HFFc6 (cell line): Measurements from ENCODE around the gene ZNF276. TPM values are rescaled to one million over a fixed set of nuclear protein-coding genes. Genes with fewer than 3 reads are reported as not detected.

Experiments used
- DNase-seq: peaks from one replicate; pipeline ENCODE4 v3.0.0-alpha.2; 2018
- H3K27ac Mint-ChIP-seq: 2 replicates; pipeline ENCODE4 v1.8.0; 2020; ENCODE audit warnings: mild to moderate bottlenecking, mixed read lengths
- H3K27me3 Mint-ChIP-seq: 2 replicates; pipeline ENCODE4 v1.8.0; 2021; ENCODE audit warnings: mild to moderate bottlenecking, moderate library complexity, mixed read lengths; ENCODE audit not compliant: insufficient read depth
- H3K36me3 Mint-ChIP-seq: 2 replicates; pipeline ENCODE4 v1.8.0; 2021; ENCODE audit warnings: low read depth, mixed read lengths
- H3K4me1 Mint-ChIP-seq: 2 replicates; pipeline ENCODE4 v1.8.0; 2020; ENCODE audit warnings: low read depth, mixed read lengths
- H3K4me3 Mint-ChIP-seq: 2 replicates; pipeline ENCODE4 v1.8.0; 2020; ENCODE audit warnings: mild to moderate bottlenecking, moderate library complexity, mixed read lengths
- H3K9me3 Mint-ChIP-seq: 2 replicates; pipeline ENCODE4 v1.8.0; 2020; ENCODE audit warnings: mild to moderate bottlenecking, mixed read lengths
- total RNA-seq, 6 experiments: library from RNA; stranded (reverse); fragmentation: NEBNext Ultra II Directional; extraction: Animal tissue kit (Norgen Biotek cat#: 25700); gene quantifications; 2 replicates in 1 of 6; 3 replicates in 5 of 6; pipeline ENCODE4 v1.2.3, GENCODE V29; 2021
- TF ChIP-seq, protein P1 (sequence below): fragments of 200-600 bp; sonication (generic); IDR thresholded peaks from 2 replicates; pipeline ENCODE4 v1.5.0; 2021; ENCODE audit warnings: antibody characterized with exemption, mild to moderate bottlenecking

The ZNF276 gene
- total RNA-seq, 6 experiments from 2014 or later, result 7.8 to 16.7 (median 9.7) TPM

DNA sequence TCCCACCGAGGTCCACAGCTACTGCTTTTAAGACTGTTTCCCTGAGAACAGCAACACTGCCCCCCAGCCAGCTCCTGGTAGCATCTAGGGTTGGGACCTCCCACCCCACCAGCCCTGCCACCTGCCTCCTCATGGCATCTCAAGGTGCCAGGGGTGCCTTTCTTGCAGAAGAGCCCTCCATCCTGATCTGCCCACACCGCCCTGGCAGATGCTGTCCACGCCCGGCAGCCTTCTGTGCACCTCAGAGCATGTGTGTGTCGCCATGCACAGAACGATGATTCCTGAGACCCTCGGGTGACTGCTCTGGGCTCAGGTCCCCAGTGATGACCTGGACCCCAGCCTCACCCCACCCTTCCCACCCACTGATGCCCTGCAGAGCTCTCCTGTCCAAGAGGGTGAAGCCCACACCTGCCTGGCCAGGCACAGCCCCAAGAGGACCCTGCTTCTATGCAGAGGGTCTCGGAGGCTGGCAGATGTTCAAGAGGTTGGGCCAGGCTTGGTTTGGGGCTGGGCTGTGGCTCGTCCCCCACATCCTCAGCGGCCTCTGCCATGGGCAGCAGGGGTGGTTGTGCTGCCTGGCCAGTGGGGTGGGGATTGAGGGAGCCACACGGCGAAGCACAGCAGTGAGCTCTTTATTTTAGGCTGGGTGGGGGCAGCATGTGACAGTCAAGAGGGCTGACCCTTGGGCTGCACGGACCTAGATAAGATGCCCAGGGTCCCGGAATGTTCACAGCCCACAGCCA, 14.6 kb upstream of the ZNF276 start:
- Mint-ChIP-seq H3K9me3 (no peaks in the 10 kb centered on the region), H3K4me1 (no peaks in the 10 kb centered on the region), H3K4me3 (no peak overlapping the region), H3K27ac (no peak overlapping the region), H3K27me3 (peaks cover 4% of the 10 kb centered on the region; the same call in 1 of the 2 replicates), H3K36me3 (no peaks in the 10 kb centered on the region)
- DNase-seq, result no peak
- TF ChIP-seq, protein P1, sequence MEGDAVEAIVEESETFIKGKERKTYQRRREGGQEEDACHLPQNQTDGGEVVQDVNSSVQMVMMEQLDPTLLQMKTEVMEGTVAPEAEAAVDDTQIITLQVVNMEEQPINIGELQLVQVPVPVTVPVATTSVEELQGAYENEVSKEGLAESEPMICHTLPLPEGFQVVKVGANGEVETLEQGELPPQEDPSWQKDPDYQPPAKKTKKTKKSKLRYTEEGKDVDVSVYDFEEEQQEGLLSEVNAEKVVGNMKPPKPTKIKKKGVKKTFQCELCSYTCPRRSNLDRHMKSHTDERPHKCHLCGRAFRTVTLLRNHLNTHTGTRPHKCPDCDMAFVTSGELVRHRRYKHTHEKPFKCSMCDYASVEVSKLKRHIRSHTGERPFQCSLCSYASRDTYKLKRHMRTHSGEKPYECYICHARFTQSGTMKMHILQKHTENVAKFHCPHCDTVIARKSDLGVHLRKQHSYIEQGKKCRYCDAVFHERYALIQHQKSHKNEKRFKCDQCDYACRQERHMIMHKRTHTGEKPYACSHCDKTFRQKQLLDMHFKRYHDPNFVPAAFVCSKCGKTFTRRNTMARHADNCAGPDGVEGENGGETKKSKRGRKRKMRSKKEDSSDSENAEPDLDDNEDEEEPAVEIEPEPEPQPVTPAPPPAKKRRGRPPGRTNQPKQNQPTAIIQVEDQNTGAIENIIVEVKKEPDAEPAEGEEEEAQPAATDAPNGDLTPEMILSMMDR, result no peak

DNA sequence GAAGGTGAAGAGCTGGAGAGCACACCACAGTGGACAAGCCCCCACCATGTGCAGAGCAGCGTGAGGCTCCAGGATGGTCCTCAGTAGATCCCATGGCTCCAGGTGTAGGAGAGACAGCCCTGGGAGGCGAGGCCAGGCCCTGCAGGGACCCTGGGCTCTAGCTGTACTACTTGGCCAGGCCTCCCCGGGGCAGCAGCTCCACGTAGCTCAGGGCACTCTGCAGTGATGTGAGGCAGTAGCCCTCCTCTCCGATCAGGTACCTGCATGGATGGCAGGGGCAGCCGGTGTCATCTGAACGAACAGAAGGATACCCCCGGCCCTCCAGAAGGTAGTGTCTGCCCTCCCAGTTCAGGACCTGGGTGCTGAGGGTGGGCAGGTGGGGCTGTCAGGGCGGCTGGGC, 13.6 kb upstream of the ZNF276 start:
- Mint-ChIP-seq H3K27ac (no peak overlapping the region), H3K4me1 (no peaks in the 10 kb centered on the region), H3K4me3 (no peak overlapping the region), H3K9me3 (no peaks in the 10 kb centered on the region), H3K27me3 (peaks cover 4% of the 10 kb centered on the region; the same call in 1 of the 2 replicates), H3K36me3 (no peaks in the 10 kb centered on the region)
- TF ChIP-seq, protein P1, result no peak
- DNase-seq, result no peak

- H3K9me3 Mint-ChIP-seq, result no peaks in the 10 kb centered on the region
- H3K27me3 Mint-ChIP-seq, result peaks cover 4% of the 10 kb centered on the region; the same call in 1 of the 2 replicates
- TF ChIP-seq, protein P1, result no peak
- H3K36me3 Mint-ChIP-seq, result no peaks in the 10 kb centered on the region
- no peak for DNase-seq
- no peak overlapping the region for H3K27ac Mint-ChIP-seq
- no peaks in the 10 kb centered on the region for H3K4me1 Mint-ChIP-seq
- no peak overlapping the region for H3K4me3 Mint-ChIP-seq
Measured at GRCh38 chr16:89708481-89708931, 12.8 kb upstream of the ZNF276 start.

- Mint-ChIP-seq H3K27ac (no peak overlapping the region), H3K36me3 (no peaks in the 10 kb centered on the region), H3K4me1 (no peaks in the 10 kb centered on the region), H3K4me3 (no peak overlapping the region), H3K27me3 (peaks cover 2% of the 10 kb centered on the region; the same call in 1 of the 2 replicates), H3K9me3 (no peaks in the 10 kb centered on the region)
- TF ChIP-seq, protein P1, result no peak
- no peak for DNase-seq
Measured at GRCh38 chr16:89709166-89709565, 12.2 kb upstream of the ZNF276 start.

DNA sequence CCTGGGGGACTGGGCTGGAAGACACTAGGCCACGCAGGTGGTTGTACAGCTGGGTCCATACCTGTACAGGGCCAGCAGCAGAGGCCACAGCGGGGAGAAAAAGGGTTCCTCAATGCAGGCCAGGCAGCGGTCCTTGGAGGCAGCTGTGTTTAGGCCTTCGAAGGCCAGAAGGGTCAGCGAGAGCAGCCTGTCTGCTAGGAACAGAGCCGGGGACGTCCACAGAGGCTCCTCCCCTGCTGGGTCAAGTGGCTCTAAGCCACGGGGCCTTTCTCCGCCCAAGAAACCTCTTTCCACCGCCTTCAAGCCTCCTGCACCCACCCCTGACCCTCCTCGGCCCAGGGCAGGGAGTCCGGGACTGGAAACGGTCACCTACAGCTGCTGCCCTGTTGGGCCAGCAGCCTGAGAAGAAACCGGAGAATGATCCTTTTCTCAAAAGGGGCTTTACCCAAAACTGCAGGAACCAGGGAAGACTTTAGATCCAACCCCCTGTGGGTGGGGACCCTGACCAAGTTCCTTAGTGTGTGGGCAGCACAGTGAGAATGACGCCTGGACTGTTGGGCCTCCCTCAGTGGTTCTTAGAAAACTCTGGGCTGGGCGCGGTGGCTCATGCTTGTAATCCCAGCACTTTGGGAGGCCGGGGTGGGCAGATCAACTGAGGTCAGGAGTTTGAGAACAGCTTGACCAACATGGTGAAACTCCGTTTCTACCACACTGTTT, 11.5 kb upstream of the ZNF276 start:
- H3K9me3 Mint-ChIP-seq, result no peaks in the 10 kb centered on the region
- peaks cover 2% of the 10 kb centered on the region; the same call in 1 of the 2 replicates for H3K27me3 Mint-ChIP-seq
- H3K4me1 Mint-ChIP-seq, result no peaks in the 10 kb centered on the region

More for the DNA sequence above, 11.5 kb upstream of the ZNF276 start:
- DNase-seq, result no peak
- Mint-ChIP-seq H3K27ac (no peak overlapping the region), H3K36me3 (peaks cover 3% of the 10 kb centered on the region; the same call in 1 of the 2 replicates), H3K4me3 (no peak overlapping the region)
- TF ChIP-seq, protein P1, result no peak
